GM21717 (cell line): ENCODE data around the gene NUP214.
"Not testable (repeated sequence)": the region's sequence is repeated elsewhere in the genome, so short reads cannot be mapped to it uniquely, and the experiment has no call there.

Source experiments
- ATAC-seq: cut with Tn5 transposase; IDR thresholded peaks from one replicate; pipeline ENCODE4 v1.9.1; 2021; ENCODE audit warnings: mild to moderate bottlenecking, moderate library complexity; ENCODE audit not compliant: unreplicated experiment

Gene NUP214

DNA sequence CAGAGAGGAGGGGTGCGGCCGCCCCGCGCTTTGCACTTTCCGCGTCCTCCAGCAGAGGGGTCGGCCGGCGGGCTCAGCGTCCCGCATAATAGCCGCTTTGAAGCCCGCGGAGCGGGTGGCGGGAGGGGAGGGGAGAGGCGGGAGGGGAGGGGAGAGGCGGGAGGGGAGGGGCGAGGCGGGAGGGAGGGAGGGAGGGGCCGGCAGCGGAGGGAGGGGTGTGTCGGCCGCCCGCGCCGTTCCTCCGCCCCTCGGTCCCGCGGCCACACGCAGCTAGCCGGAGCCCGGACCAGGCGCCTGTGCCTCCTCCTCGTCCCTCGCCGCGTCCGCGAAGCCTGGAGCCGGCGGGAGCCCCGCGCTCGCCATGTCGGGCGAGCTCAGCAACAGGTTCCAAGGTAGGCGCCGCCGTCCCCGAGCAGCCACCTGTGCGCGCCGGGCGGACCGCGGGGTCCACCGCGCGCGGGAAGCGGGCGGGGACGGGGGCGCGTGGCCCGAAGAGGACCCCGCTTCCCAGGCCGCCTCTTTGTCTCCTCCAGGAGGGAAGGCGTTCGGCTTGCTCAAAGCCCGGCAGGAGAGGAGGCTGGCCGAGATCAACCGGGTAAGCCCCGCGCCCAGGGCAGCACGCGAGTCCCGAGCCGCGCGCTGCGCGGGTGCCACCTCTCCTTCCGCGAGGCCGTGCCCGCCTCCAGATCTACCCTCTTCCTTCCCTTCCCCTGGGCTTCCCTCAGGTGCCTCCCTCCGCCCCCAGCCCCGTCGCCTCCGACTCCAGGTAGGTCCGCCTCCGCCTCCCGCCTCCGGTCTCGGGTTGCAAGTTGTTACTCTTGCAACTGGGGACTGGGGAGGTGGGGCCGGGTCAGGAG lies 28.9 kb upstream of the NUP214 start, which contains the start of gene AIF1L:
TSS of gene AIF1L (plus strand) at position 263 of the 857 bp plus-strand sequence. CDS start at position 362, 99 bp downstream.
- ATAC-seq = no peak

GRCh38 chr9:131097126-131097947 lies 28.0 kb upstream of the NUP214 start:
- no peak for ATAC-seq

GRCh38 chr9:131097948-131098278 lies 27.5 kb upstream of the NUP214 start:
- no peak for ATAC-seq

GRCh38 chr9:131098391-131099101 lies 26.8 kb upstream of the NUP214 start:
- no peak for ATAC-seq

DNA sequence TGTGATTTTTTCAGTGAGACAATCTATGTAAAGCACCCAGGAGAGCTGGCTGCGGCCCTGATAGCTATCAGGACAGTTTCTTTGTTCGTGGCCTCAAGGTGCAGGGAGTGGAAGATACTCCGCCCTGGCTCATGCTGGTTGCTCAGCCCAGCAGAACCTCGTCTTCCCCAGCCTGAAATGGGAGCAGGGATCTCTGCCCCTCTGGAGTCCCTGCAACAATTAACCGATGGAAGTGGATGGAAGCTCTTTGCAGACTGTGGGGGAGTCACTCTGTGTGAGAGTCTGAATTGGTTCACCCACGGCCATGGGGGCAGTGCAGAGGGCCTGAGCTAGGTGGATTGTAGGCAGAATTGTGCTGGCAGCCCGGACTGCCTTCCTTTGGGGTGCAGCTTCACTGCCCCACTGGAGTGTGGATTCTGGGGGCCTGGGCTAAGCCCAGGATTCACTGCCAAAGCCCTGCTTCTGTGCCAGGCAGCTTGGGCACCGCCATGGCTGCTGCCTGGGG lies 26.2 kb upstream of the NUP214 start:
- no peak for ATAC-seq

GRCh38 chr9:131099845-131100244 lies 25.5 kb upstream of the NUP214 start:
- ATAC-seq = not testable (repeated sequence)

DNA sequence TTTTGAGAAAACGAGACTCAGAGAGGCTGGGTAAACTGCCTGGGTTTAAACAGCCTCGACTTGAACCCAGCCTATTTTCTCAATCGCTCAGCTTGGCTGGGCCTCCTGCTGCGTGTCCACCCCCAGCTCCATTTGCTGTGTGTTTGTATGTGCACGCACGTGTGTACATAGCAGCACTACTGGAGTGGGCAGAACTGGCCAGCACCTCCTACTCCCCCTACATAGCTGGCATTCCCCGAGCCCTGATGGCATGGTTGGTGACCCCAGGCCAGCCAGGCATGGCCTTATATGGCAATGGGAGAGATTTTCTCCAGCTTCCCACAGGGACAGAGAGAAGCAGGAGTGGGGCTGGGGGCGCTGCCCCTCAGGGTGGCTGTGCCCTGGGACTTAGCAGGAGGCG lies 24.9 kb upstream of the NUP214 start:
- ATAC-seq = no peak

GRCh38 chr9:131101207-131101964 lies 24.0 kb upstream of the NUP214 start:
- no peak for ATAC-seq

GRCh38 chr9:131103024-131103423 lies 22.4 kb upstream of the NUP214 start:
- ATAC-seq = no peak

DNA sequence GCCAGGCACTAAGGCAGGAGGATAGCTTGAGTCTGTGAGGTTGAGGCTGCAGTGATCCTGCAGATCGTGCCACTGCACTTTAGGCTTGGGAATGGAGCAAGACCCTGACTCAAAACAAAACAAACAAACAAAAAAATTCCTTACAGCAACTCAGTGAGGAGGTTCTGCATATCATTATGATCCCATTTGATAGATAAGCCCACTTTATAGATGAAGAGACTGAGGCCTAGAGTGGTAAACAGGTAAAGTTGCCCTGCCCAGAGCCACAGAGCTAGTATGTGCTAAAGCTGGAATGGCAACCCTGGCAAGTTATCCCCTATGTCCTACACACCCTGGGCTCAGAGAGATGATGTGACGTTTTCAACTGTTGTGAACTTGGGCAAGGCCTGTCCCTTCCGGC lies 21.9 kb upstream of the NUP214 start:
- no peak for ATAC-seq

- ATAC-seq = no peak
Observed at GRCh38 chr9:131104016-131104740, 21.2 kb upstream of the NUP214 start.

DNA sequence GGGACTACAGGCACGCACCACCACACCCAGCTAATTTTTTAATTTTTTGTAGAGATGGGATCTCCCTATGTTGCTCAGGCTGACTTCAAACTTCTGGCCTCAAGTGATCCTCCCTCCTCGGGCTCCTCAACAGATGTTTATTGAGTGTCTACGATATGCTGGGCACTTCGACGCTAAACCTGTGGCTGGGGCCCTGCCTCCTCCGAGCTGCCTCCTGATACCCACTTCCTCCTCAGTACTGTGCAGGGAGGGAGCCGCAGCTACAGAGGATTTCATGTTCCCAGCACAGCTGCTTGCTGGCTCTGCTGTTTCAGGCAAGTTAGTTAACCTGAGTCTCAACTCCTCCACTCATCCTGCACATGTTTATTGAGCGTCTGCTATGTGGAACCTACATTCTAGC lies 19.4 kb upstream of the NUP214 start:
- no peak for ATAC-seq

DNA sequence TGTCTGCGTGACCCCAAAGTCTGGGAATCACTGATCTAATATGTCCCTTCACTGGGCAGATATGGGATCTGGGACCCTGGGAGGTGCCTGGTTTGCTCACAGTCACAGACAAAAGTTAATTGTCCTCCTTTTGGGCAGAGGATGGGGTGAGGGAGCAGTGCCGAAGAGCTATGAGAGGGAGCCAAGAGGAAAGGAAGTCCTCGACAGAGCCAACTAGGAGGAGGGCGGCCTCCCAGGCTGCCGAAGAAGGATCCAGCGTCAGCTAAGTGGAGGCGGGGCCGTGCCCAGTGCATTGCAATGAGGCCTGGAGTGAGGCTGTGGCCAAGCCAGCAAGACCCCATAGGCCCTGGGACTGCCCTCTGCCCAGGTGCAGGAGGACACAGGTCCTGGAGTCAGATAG lies 17.6 kb upstream of the NUP214 start:
- no peak for ATAC-seq

DNA sequence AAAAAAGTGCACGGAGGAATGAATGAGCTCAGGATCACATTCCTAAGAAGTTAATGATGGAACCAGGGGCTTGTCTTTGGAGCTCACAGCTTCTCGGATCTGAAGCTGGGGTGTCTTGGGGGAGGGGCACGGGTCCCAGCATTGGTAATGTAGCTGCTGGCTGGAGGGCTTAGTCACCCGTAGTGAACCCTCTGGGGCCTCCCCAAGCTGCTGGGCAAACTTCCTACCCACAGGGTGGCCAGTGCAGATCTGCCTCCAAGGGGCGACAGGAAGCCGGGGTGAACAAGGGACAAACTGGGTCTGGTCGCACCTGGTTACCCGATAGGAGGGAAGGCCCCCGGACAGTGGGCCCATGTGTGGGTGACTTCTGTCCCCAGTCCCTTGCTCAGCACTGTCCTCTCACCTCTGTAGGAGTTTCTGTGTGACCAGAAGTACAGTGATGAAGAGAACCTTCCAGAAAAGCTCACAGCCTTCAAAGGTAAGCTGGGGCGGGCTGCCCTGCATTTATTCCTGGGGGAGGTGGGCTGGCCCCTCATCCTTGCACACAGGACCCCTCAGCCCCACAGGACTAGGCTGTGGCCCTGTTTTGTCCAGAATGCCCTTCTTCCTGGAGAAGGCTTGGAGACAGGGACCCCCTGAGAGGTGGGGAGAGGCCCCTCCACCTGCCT lies 14.1 kb upstream of the NUP214 start:
- no peak for ATAC-seq

- ATAC-seq = no peak
Observed at GRCh38 chr9:131111854-131112311, 13.5 kb upstream of the NUP214 start.

- no peak for ATAC-seq
Observed at GRCh38 chr9:131112374-131113154, 12.8 kb upstream of the NUP214 start.

DNA sequence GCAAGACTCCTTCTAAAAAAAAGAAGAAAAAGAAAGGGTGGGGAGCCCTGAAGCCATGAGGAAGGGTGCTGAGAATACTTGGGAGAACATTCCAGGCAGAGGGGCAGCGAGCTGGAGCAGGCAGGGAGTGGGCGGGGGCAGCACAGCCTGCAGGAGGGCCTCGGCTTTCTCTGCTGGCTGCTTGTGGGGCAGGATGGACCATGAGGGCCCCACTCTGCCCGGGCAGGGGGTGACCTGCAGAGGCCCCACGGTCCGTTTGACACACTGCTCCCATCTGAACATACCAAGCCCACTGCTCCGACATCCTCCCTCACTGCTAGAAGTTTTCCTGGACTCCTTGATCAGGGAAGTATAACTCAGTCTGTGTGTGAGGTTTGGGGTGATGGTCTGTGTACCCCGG lies 11.7 kb upstream of the NUP214 start:
- no peak for ATAC-seq

- no peak for ATAC-seq
Observed at GRCh38 chr9:131114084-131114535, 11.3 kb upstream of the NUP214 start.
